ENCODE data around the gene MYPN.

The MYPN gene

GRCh38 chr10:68099736-68100135, 9.6 kb upstream of the MYPN start:
- H3K27me3 ChIP-seq, result no peaks in the 10 kb centered on the region
- peak; percentile 15 for DNase-seq
- no peaks in the 10 kb centered on the region for H3K36me3 ChIP-seq
- no peak for TF ChIP-seq CTCF (IDR thresholded peaks at IDR 0.05; ENCODE audit: low read depth, low read length)
- peaks cover 17% of the 10 kb centered on the region for H3K4me1 ChIP-seq
- H3K4me3 ChIP-seq (ENCODE audit: low read depth, low read length), result no peak overlapping the region
- no peaks in the 10 kb centered on the region for H3K9me3 ChIP-seq

GRCh38 chr10:68101066-68101465, 8.2 kb upstream of the MYPN start:
- Histone ChIP-seq H3K27me3 (no peaks in the 10 kb centered on the region), H3K9me3 (no peaks in the 10 kb centered on the region), H3K4me3 (ENCODE audit: low read depth, low read length) (no peak overlapping the region), H3K36me3 (no peaks in the 10 kb centered on the region), H3K4me1 (peaks cover 22% of the 10 kb centered on the region)
- no peak for DNase-seq
- TF ChIP-seq CTCF (IDR thresholded peaks at IDR 0.05; ENCODE audit: low read depth, low read length), result no peak

- TF ChIP-seq CTCF (IDR thresholded peaks at IDR 0.05; ENCODE audit: low read depth, low read length), result no peak
- no peak overlapping the region for H3K4me3 ChIP-seq (ENCODE audit: low read depth, low read length)
- DNase-seq, result no peak
- H3K4me1 ChIP-seq, result peaks cover 17% of the 10 kb centered on the region
- no peaks in the 10 kb centered on the region for H3K27me3 ChIP-seq
- no peaks in the 10 kb centered on the region for H3K9me3 ChIP-seq
- H3K36me3 ChIP-seq, result no peaks in the 10 kb centered on the region
These were observed 5.9 kb upstream of the MYPN start for GRCh38 chr10:68103261-68103878.

- H3K4me1 ChIP-seq, result peaks cover 17% of the 10 kb centered on the region
- H3K9me3 ChIP-seq, result no peaks in the 10 kb centered on the region
- H3K27me3 ChIP-seq, result no peaks in the 10 kb centered on the region
- H3K36me3 ChIP-seq, result no peaks in the 10 kb centered on the region
- no peak for DNase-seq
- no peak for TF ChIP-seq CTCF (IDR thresholded peaks at IDR 0.05; ENCODE audit: low read depth, low read length)
- no peak overlapping the region for H3K4me3 ChIP-seq (ENCODE audit: low read depth, low read length)
These were observed 5.4 kb upstream of the MYPN start for GRCh38 chr10:68103901-68104300.

- H3K9me3 ChIP-seq, result no peaks in the 10 kb centered on the region
- H3K36me3 ChIP-seq, result no peaks in the 10 kb centered on the region
- H3K4me1 ChIP-seq, result peaks cover 10% of the 10 kb centered on the region; the same call in 1 of the 2 replicates
- no peaks in the 10 kb centered on the region for H3K27me3 ChIP-seq
- no peak overlapping the region for H3K4me3 ChIP-seq (ENCODE audit: low read depth, low read length)
- DNase-seq, result peak; percentile 18
- TF ChIP-seq CTCF (IDR thresholded peaks at IDR 0.05; ENCODE audit: low read depth, low read length), result no peak
These were observed 3.5 kb upstream of the MYPN start for GRCh38 chr10:68105820-68106219.

- no peak for DNase-seq
- Histone ChIP-seq H3K36me3 (no peaks in the 10 kb centered on the region), H3K4me3 (ENCODE audit: low read depth, low read length) (no peak overlapping the region), H3K4me1 (peaks cover 6% of the 10 kb centered on the region; the same call in 1 of the 2 replicates), H3K9me3 (no peaks in the 10 kb centered on the region), H3K27me3 (no peaks in the 10 kb centered on the region)
- TF ChIP-seq CTCF (IDR thresholded peaks at IDR 0.05; ENCODE audit: low read depth, low read length), result no peak
These were observed 2.6 kb upstream of the MYPN start for GRCh38 chr10:68106656-68107055.
